ENCODE measurements around the gene TMTC2.

Gene TMTC2

GRCh38 chr12:82788594-82788993 lies 101.9 kb downstream of the TMTC2 start:
- no peak for TF ChIP-seq CTCF (IDR thresholded peaks at IDR 0.05; ENCODE audit: extremely low read depth, insufficient read depth, missing control alignments)
- no peak for DNase-seq (ENCODE audit: low spot score)
- in situ Hi-C loops (cut with MboI; ENCODE audit: low pct_unique_long_range_greater_than_20kb, low sequenced_read_pairs, unreplicated experiment): no loop called here

- in situ Hi-C loops (cut with MboI; ENCODE audit: low pct_unique_long_range_greater_than_20kb, low sequenced_read_pairs, unreplicated experiment): no loop called here
- TF ChIP-seq CTCF (IDR thresholded peaks at IDR 0.05; ENCODE audit: extremely low read depth, insufficient read depth, missing control alignments): no peak
- DNase-seq (ENCODE audit: low spot score): no peak
These were observed 103.0 kb downstream of the TMTC2 start for GRCh38 chr12:82789674-82790073.

- in situ Hi-C loops (cut with MboI; ENCODE audit: low pct_unique_long_range_greater_than_20kb, low sequenced_read_pairs, unreplicated experiment): no loop called here
- TF ChIP-seq CTCF (IDR thresholded peaks at IDR 0.05; ENCODE audit: extremely low read depth, insufficient read depth, missing control alignments): no peak
These were observed 107.1 kb downstream of the TMTC2 start for GRCh38 chr12:82793751-82794281.

GRCh38 chr12:82797480-82797879 lies 110.8 kb downstream of the TMTC2 start:
- no peak for DNase-seq (ENCODE audit: low spot score)
- in situ Hi-C loops (cut with MboI; ENCODE audit: low pct_unique_long_range_greater_than_20kb, low sequenced_read_pairs, unreplicated experiment): no loop called here
- TF ChIP-seq CTCF (IDR thresholded peaks at IDR 0.05; ENCODE audit: extremely low read depth, insufficient read depth, missing control alignments): no peak

More at GRCh38 chr12:82793751-82794281, 107.1 kb downstream of the TMTC2 start:
- no peak for DNase-seq (ENCODE audit: low spot score)

GRCh38 chr12:82800185-82800584 lies 113.5 kb downstream of the TMTC2 start:
- no peak for DNase-seq (ENCODE audit: low spot score)
- TF ChIP-seq CTCF (IDR thresholded peaks at IDR 0.05; ENCODE audit: extremely low read depth, insufficient read depth, missing control alignments): no peak
- in situ Hi-C loops (cut with MboI; ENCODE audit: low pct_unique_long_range_greater_than_20kb, low sequenced_read_pairs, unreplicated experiment): no loop called here

- in situ Hi-C loops (cut with MboI; ENCODE audit: low pct_unique_long_range_greater_than_20kb, low sequenced_read_pairs, unreplicated experiment): no loop called here
- no peak for TF ChIP-seq CTCF (IDR thresholded peaks at IDR 0.05; ENCODE audit: extremely low read depth, insufficient read depth, missing control alignments)
- no peak for DNase-seq (ENCODE audit: low spot score)
These were observed 115.4 kb downstream of the TMTC2 start for GRCh38 chr12:82801951-82802610.
